Endodermal cell (in vitro differentiated cells): ENCODE data around the gene CD63. TPM values are rescaled to one million over a fixed set of nuclear protein-coding genes. Genes with fewer than 3 reads are reported as not detected.

ENCODE experiments used
- DNase-seq: peaks from one replicate; pipeline ENCODE4 v3.0.0-alpha.2; 2017
- H3K27ac ChIP-seq: 2 replicates; pipeline ENCODE4 v1.5.1; 2013; ENCODE audit warnings: mild to moderate bottlenecking, low read depth, low read length, moderate library complexity
- H3K27me3 ChIP-seq: 2 replicates; pipeline ENCODE4 v1.6.1; 2013; ENCODE audit warnings: mild to moderate bottlenecking, low read length, moderate library complexity; ENCODE audit not compliant: insufficient read depth, control insufficient read depth, poor library complexity, severe bottlenecking
- H3K36me3 ChIP-seq: 2 replicates; pipeline ENCODE4 v1.7.0; 2013; ENCODE audit warnings: mild to moderate bottlenecking, low read length, moderate library complexity; ENCODE audit not compliant: control insufficient read depth, insufficient read depth
- H3K4me1 ChIP-seq: one replicate; pipeline ENCODE4 v1.7.0; 2013; ENCODE audit warnings: low read length; ENCODE audit not compliant: control insufficient read depth, insufficient read depth
- H3K4me3 ChIP-seq: 2 replicates; pipeline ENCODE4 v1.5.1; 2013; ENCODE audit warnings: mild to moderate bottlenecking, low read length, moderate library complexity
- H3K9ac ChIP-seq: 2 replicates; pipeline ENCODE4 v1.6.1; 2013; ENCODE audit warnings: mild to moderate bottlenecking, low read length, moderate library complexity; ENCODE audit not compliant: poor library complexity, severe bottlenecking; ENCODE audit errors: extremely low read depth
- H3K9me3 ChIP-seq: 2 replicates; pipeline ENCODE4 v1.6.1; 2013; ENCODE audit warnings: mild to moderate bottlenecking, low read length, moderate library complexity; ENCODE audit not compliant: control insufficient read depth
- H3K27ac Mint-ChIP-seq: 2 replicates; pipeline ENCODE4 v1.8.0; 2020; ENCODE audit warnings: mixed read lengths
- H3K27me3 Mint-ChIP-seq: 2 replicates; pipeline ENCODE4 v1.8.0; 2021; ENCODE audit warnings: mild to moderate bottlenecking, mixed read lengths; ENCODE audit not compliant: insufficient read depth
- H3K36me3 Mint-ChIP-seq: 2 replicates; pipeline ENCODE4 v1.8.0; 2020; ENCODE audit warnings: low read depth, mixed read lengths
- H3K4me1 Mint-ChIP-seq: 2 replicates; pipeline ENCODE4 v1.8.0; 2020; ENCODE audit warnings: mixed read lengths
- H3K4me3 Mint-ChIP-seq: 2 replicates; pipeline ENCODE4 v1.8.0; 2020; ENCODE audit warnings: mild to moderate bottlenecking, moderate library complexity, mixed read lengths
- H3K9me3 Mint-ChIP-seq: 2 replicates; pipeline ENCODE4 v1.8.0; 2020; ENCODE audit warnings: mild to moderate bottlenecking, mixed read lengths
- CTCF ChIP-seq: fragments of 200-600 bp; sonication (generic); conservative IDR thresholded peaks from 2 replicates; pipeline ENCODE4 v1.5.0; 2021; ENCODE audit warnings: antibody characterized with exemption, mild to moderate bottlenecking
- WGBS, 2 experiments: methylation state at CpG; one replicate each; pipeline versions ENCODE4 v1.1.5 to v1.1.7; 2013; ENCODE audit warnings: missing lambda C conversion rate in 2 of 2, mixed read lengths in 1 of 2; ENCODE audit not compliant: insufficient coverage in 1 of 2, insufficient read length in 1 of 2; 5-methylcytosine and 5-hydroxymethylcytosine counted together
- total RNA-seq, 2 donors: library from RNA; stranded (reverse); fragmentation: NEBNext Ultra II Directional in 1 of 2; extraction: Animal tissue kit (Norgen Biotek cat#: 25700) in 1 of 2; gene quantifications; 2 replicates in 1 of 2; 3 replicates in 1 of 2; pipeline ENCODE4 v1.2.1, GENCODE V29; 2021

Gene CD63
- total RNA-seq, 2 donors from 2014 or later = 879 to 1,041 TPM

GRCh38 chr12:55703901-55704761, 24.7 kb downstream of the CD63 start:
- Mint-ChIP-seq H3K9me3 (no peaks in the 10 kb centered on the region), H3K27me3 (peaks cover 30% of the 10 kb centered on the region)
- H3K4me3 ChIP-seq = no peak overlapping the region

DNA sequence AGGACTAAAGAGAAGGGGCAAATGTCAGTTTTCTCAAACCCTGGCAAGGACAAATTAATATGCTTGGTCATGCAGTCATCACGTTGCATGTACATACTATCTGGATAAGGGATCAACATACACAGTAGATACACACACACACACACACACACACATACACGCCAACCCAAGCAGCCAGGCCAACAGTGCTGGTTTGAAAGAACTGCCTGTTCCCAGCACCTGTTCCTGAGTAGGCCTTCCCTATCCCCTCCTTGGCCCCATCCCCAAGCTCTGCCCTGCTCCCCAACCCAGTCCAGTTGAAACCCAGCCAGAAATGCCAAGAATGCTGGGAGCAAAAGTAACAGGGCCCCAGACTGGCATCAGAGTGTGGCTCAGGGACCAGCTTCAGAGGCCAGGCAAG, 25.5 kb downstream of the CD63 start:
- peaks cover 21% of the 10 kb centered on the region for H3K27me3 Mint-ChIP-seq
- no peak for TF ChIP-seq CTCF

More at GRCh38 chr12:55703901-55704761, 24.7 kb downstream of the CD63 start:
- Histone ChIP-seq H3K27ac (no peak overlapping the region), H3K36me3 (no peaks in the 10 kb centered on the region), H3K9ac (no peak overlapping the region), H3K4me1 (no peaks in the 10 kb centered on the region), H3K27me3 (peaks cover 13% of the 10 kb centered on the region), H3K9me3 (no peaks in the 10 kb centered on the region)
- TF ChIP-seq CTCF = no peak
- peaks cover 10% of the 10 kb centered on the region for H3K36me3 Mint-ChIP-seq
- H3K27ac Mint-ChIP-seq = no peak overlapping the region
- no peak for DNase-seq
- H3K4me1 Mint-ChIP-seq = peaks cover 35% of the 10 kb centered on the region
- no peak overlapping the region for H3K4me3 Mint-ChIP-seq
- 82 to 92% methylated on average over 5 to 6 of the region's 6 CpGs for whole genome bisulfite sequencing, 2 experiments

DNA sequence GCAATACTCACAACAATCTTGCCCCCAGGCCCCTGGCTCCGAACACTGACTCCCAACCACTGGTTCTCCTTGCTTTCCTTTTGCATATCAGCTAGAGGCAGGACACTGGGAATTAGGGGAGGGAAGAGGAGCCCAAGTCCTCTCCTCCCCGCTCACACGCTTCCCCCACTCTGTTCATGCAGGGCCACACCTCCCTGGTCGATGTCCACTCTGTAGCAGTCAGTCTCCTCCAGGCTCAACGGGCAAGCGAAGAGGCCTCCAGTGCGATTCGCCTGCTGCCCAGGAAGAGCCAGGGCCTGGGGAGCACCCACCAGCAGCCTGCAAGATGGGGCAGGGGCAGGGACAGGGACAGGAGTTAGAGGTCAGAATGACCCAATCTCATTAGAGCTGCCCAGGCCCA, 25.9 kb downstream of the CD63 start:
- WGBS, 2 experiments = 93 to 100% methylated on average over 1 to 8 of the region's 8 CpGs
- Histone ChIP-seq H3K9ac (no peak overlapping the region), H3K27me3 (peaks cover 4% of the 10 kb centered on the region), H3K4me3 (no peak overlapping the region), H3K4me1 (no peaks in the 10 kb centered on the region), H3K27ac (no peak overlapping the region), H3K36me3 (no peaks in the 10 kb centered on the region), H3K9me3 (no peaks in the 10 kb centered on the region)
- peaks cover 10% of the 10 kb centered on the region for H3K36me3 Mint-ChIP-seq
- no peak overlapping the region for H3K4me3 Mint-ChIP-seq
- H3K27ac Mint-ChIP-seq = no peak overlapping the region
- DNase-seq = no peak
- H3K4me1 Mint-ChIP-seq = peaks cover 23% of the 10 kb centered on the region
- no peak for TF ChIP-seq CTCF
- no peaks in the 10 kb centered on the region for H3K9me3 Mint-ChIP-seq
- peaks cover 18% of the 10 kb centered on the region for H3K27me3 Mint-ChIP-seq

More for the DNA sequence above, 25.5 kb downstream of the CD63 start:
- Histone ChIP-seq H3K4me3 (no peak overlapping the region), H3K4me1 (no peaks in the 10 kb centered on the region), H3K36me3 (no peaks in the 10 kb centered on the region), H3K9ac (no peak overlapping the region), H3K27me3 (peaks cover 5% of the 10 kb centered on the region), H3K9me3 (no peaks in the 10 kb centered on the region), H3K27ac (no peak overlapping the region)
- Mint-ChIP-seq H3K4me3 (no peak overlapping the region), H3K36me3 (peaks cover 10% of the 10 kb centered on the region), H3K27ac (no peak overlapping the region), H3K4me1 (peaks cover 27% of the 10 kb centered on the region), H3K9me3 (no peaks in the 10 kb centered on the region)
- WGBS, 2 experiments = 100% methylated on average over 1 to 2 of the region's 2 CpGs
- no peak for DNase-seq
